LNCaP clone FGC (cell line): Measurements from ENCODE around the gene TMEM235.

Source experiments
- DNase-seq: peaks from one replicate; pipeline ENCODE4 v3.0.0-alpha.2; 2011; ENCODE audit warnings: low read depth
- H3K4me3 ChIP-seq: 2 replicates; pipeline ENCODE4 v1.5.1; 2011; ENCODE audit warnings: mild to moderate bottlenecking, low read depth, low read length, control low read depth
- CTCF ChIP-seq: IDR thresholded peaks from 2 replicates; pipeline ENCODE4 v1.5.1; 2012; ENCODE audit warnings: mild to moderate bottlenecking; ENCODE audit not compliant: control insufficient read depth, insufficient read depth; ENCODE audit errors: extremely low read depth

The TMEM235 gene

GRCh38 chr17:78247304-78247703 is 15.9 kb downstream of the TMEM235 start:
- TF ChIP-seq CTCF = no peak
- no peak for DNase-seq
- no peak overlapping the region for H3K4me3 ChIP-seq

- H3K4me3 ChIP-seq = no peak overlapping the region
- TF ChIP-seq CTCF = no peak
These were observed 16.9 kb downstream of the TMEM235 start for GRCh38 chr17:78248051-78248914.

GRCh38 chr17:78249074-78249817 is 17.8 kb downstream of the TMEM235 start:
- no peak for DNase-seq
- TF ChIP-seq CTCF = no peak
- no peak overlapping the region for H3K4me3 ChIP-seq

More at GRCh38 chr17:78248051-78248914, 16.9 kb downstream of the TMEM235 start:
- DNase-seq = no peak

GRCh38 chr17:78249818-78250806 is 18.7 kb downstream of the TMEM235 start:
- TF ChIP-seq CTCF = no peak
- H3K4me3 ChIP-seq = no peak overlapping the region
- no peak for DNase-seq

- H3K4me3 ChIP-seq = no peak overlapping the region
These were observed 19.7 kb downstream of the TMEM235 start for GRCh38 chr17:78250891-78251772.

More at GRCh38 chr17:78250891-78251772, 19.7 kb downstream of the TMEM235 start:
- peak; percentile 44 for DNase-seq
- TF ChIP-seq CTCF = peak; percentile 99
